ENCODE data around the gene CES1.

The CES1 gene

GRCh38 chr16:55822280-55822810 lies 10.6 kb downstream of the CES1 start:
- no peaks in the 10 kb centered on the region for H3K36me3 ChIP-seq (ENCODE audit: control insufficient read depth, low read length)
- no peak overlapping the region for H3K4me3 ChIP-seq (ENCODE audit: low read length)
- TF ChIP-seq EZH2phosphoT487 (IDR thresholded peaks at IDR 0.05; ENCODE audit: borderline replicate concordance, low read length) (no peak), CTCF (IDR thresholded peaks at IDR 0.05; ENCODE audit: low read depth, low read length, poor library complexity, severe bottlenecking) (no peak)
- no peak overlapping the region for H3K27ac ChIP-seq (ENCODE audit: low read depth, low read length)
- no peaks in the 10 kb centered on the region for H3K9me3 ChIP-seq (ENCODE audit: control insufficient read depth, insufficient read depth, low read length)
- H3K27me3 ChIP-seq (ENCODE audit: control insufficient read depth, low read length), result no peaks in the 10 kb centered on the region
- no peaks in the 10 kb centered on the region for H3K4me1 ChIP-seq (ENCODE audit: control insufficient read depth, low read length)
- no peak overlapping the region for H3K4me2 ChIP-seq (ENCODE audit: low read length)
- H3F3A ChIP-seq (ENCODE audit: control insufficient read depth, insufficient read depth), result no peaks in the 10 kb centered on the region
- H3K79me2 ChIP-seq (ENCODE audit: control insufficient read depth, low read length), result no peaks in the 10 kb centered on the region
- no peaks in the 10 kb centered on the region for H4K20me1 ChIP-seq (ENCODE audit: control insufficient read depth, insufficient read depth, low read depth, low read length)
- H3K9me2 ChIP-seq (replicated peaks; ENCODE audit: control insufficient read depth, low read length), result no peaks in the 10 kb centered on the region

DNA sequence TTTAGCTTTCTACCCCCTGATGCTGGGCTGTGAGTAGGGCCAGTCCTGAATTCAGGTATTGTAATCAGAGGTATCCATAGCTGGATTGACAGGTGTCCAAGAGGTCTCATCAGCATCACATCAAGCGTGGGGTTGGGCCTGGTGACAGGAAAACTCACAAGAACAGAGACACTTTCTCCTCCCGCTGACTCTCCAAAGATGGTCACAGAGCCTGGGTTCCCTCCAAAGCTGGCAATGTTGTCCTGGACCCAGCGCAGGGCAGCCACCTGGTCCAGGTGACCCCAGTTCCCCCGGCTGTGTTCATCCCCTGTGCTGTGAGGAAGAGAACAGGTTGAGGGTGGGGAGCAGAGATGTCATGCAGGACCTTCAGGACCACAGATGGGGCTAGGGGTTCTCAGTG lies 11.7 kb downstream of the CES1 start:
- Histone ChIP-seq H4K20me1 (ENCODE audit: control insufficient read depth, insufficient read depth, low read depth, low read length) (no peaks in the 10 kb centered on the region), H3K27ac (ENCODE audit: low read depth, low read length) (no peak overlapping the region), H3K4me1 (ENCODE audit: control insufficient read depth, low read length) (no peaks in the 10 kb centered on the region), H3K4me2 (ENCODE audit: low read length) (no peak overlapping the region), H3K4me3 (ENCODE audit: low read length) (no peak overlapping the region), H3K9me3 (ENCODE audit: control insufficient read depth, insufficient read depth, low read length) (no peaks in the 10 kb centered on the region), H3K27me3 (ENCODE audit: control insufficient read depth, low read length) (no peaks in the 10 kb centered on the region), H3F3A (ENCODE audit: control insufficient read depth, insufficient read depth) (no peaks in the 10 kb centered on the region), H3K9me2 (replicated peaks; ENCODE audit: control insufficient read depth, low read length) (no peaks in the 10 kb centered on the region), H3K36me3 (ENCODE audit: control insufficient read depth, low read length) (no peaks in the 10 kb centered on the region), H3K79me2 (ENCODE audit: control insufficient read depth, low read length) (no peaks in the 10 kb centered on the region)
- TF ChIP-seq CTCF (IDR thresholded peaks at IDR 0.05; ENCODE audit: low read depth, low read length, poor library complexity, severe bottlenecking) (no peak), EZH2phosphoT487 (IDR thresholded peaks at IDR 0.05; ENCODE audit: borderline replicate concordance, low read length) (no peak)

DNA sequence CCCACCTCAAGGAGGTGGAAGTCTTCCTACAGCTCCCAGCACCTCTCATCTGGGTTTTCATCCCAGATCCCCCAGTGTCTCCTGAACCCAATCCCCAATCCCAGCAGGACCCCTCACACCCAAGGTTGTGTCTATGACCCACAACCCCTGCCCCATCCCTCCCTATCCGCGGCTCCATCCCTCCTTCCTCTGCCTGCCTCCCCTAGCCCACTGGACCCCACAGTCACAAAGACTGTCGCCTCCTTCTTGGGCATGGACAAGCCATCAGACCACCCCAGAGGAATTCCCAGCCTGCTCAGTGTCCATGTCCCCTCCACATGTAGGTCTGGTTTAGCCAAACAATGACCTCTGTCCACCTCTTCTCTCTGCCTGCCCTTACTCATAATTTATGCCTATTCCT lies 12.3 kb downstream of the CES1 start:
- no peak overlapping the region for H3K27ac ChIP-seq (ENCODE audit: low read depth, low read length)
- no peaks in the 10 kb centered on the region for H3K36me3 ChIP-seq (ENCODE audit: control insufficient read depth, low read length)
- H3K4me3 ChIP-seq (ENCODE audit: low read length), result no peak overlapping the region
- TF ChIP-seq CTCF (IDR thresholded peaks at IDR 0.05; ENCODE audit: low read depth, low read length, poor library complexity, severe bottlenecking) (no peak), EZH2phosphoT487 (IDR thresholded peaks at IDR 0.05; ENCODE audit: borderline replicate concordance, low read length) (no peak)
- no peaks in the 10 kb centered on the region for H4K20me1 ChIP-seq (ENCODE audit: control insufficient read depth, insufficient read depth, low read depth, low read length)
- no peaks in the 10 kb centered on the region for H3K79me2 ChIP-seq (ENCODE audit: control insufficient read depth, low read length)
- H3K4me1 ChIP-seq (ENCODE audit: control insufficient read depth, low read length), result no peaks in the 10 kb centered on the region
- no peaks in the 10 kb centered on the region for H3K9me2 ChIP-seq (replicated peaks; ENCODE audit: control insufficient read depth, low read length)
- H3K4me2 ChIP-seq (ENCODE audit: low read length), result no peak overlapping the region
- H3F3A ChIP-seq (ENCODE audit: control insufficient read depth, insufficient read depth), result no peaks in the 10 kb centered on the region
- H3K27me3 ChIP-seq (ENCODE audit: control insufficient read depth, low read length), result no peaks in the 10 kb centered on the region
- H3K9me3 ChIP-seq (ENCODE audit: control insufficient read depth, insufficient read depth, low read length), result no peaks in the 10 kb centered on the region
